Endometrial microvascular endothelial cells (primary cell): ENCODE data around the gene RGS10. TPM values are rescaled to one million over a fixed set of nuclear protein-coding genes. Genes with fewer than 3 reads are reported as not detected.
"Not testable (repeated sequence)": the region's sequence is repeated elsewhere in the genome, so short reads cannot be mapped to it uniquely, and the experiment has no call there.

Source experiments
- in situ Hi-C: cut with HindIII; loops from 2 replicates; pipeline ENCODE4 v1.10.0; 2017; ENCODE audit warnings: low sequenced_read_pairs, low pct_unique_long_range_greater_than_20kb; ENCODE audit errors: inconsistent ontology term
- total RNA-seq: library from RNA; depleted of rRNA; stranded (reverse); fragments of >200 nt; gene quantifications from one replicate; pipeline ENCODE4 v1.2.3, GENCODE V29; 2015; ENCODE audit errors: inconsistent ontology term

The RGS10 gene
- total RNA-seq, 1 donor from 2014 or later: 41.3 TPM

DNA sequence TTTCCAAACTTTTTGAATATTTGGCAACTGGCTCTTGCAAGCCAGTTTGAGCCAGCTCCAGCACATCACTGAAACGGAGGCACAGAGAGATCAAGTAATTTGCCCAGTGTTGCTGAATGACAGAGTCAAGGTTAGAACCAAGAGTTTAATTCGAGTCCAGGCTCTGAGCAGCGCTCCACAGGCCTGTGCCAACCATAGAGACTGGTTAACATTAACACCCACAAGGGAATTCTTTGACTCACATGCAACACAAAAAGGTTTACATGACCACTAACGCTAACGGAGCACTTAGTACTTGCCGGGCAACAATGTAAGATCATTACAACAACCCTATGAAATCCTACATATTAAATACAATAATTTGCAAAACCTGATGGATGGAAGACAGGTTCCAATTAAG is 1.5 kb downstream of the RGS10 start:
- in situ Hi-C loops: no loop called here

DNA sequence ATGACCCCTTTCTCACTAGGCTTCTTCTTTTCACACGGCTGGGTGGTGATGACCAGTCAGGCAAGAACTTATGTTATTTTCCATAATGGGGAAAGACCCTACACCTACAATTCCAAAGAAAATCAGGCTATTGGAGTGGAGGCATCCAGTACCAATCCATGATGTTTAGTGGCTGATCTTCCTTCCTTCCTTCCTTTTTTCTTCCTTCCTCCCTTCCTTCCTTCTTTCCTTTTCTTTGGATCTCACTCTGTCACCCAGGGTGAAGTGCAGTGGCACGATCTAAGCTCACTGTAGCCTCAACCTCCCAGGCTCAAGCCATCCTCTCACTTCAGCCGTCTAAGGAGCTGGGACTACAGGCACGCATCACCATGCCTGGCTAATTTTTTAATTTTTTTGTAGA is 2.5 kb downstream of the RGS10 start:
- in situ Hi-C loops: no loop called here

DNA sequence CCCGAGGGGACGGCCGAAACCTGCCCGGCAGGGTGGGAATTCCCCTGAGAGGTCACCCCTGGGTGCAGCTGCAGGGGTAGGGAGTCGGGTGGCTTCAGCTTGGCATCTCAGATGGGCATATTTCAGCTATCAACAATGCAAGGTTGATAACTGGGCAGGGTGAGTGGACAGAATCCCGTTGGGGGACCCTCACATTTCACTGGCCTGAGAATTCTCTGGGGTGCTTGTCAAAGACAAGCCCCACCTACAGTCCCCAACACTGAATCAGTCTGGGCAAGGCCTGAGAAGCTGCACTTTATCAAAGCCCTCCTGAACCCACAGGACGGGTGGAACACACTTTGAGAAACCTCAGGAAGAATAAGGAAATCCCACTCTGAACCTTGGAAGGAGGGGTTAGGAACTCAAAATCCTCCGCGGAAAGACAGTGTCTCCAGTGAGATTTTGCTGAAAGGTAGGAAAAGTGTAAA is 3.1 kb downstream of the RGS10 start:
- in situ Hi-C loops: no loop called here

GRCh38 chr10:119538632-119539358 is 3.7 kb downstream of the RGS10 start:
- in situ Hi-C loops: no loop called here

DNA sequence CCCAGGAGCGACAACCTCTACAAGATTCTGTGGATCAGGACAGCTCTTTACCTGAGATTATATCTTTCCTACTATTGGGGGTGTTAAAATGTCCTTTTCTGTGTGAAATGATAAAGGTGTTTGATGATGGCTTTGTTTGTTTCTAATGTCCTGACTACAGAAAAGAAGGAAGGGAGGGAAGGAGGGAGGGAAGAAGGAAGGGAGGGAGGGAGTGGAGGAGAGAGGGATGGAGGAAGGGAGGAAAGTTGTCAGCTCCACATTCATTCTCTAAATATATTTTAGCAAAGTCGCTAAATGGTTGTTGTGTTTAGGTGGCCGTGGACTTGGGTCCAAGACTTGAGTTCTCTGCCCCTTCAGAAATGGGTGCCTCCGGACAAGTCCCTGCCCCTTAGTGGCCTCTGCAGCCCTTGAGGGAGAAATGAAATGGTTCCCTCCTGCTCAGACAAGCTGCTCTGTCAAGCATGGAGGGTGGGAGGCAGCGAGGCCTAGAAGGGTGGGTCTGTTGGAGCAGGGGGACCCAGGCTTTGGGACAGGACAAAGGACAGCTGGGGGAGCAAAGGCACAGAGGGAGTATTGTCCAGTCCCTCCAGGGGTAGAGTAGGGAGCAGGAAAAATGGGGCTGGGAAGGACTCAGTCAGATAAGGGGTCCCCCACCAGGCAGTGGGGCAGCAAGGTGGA is 4.4 kb downstream of the RGS10 start:
- in situ Hi-C loops: no loop called here

GRCh38 chr10:119536508-119537025 is 6.0 kb downstream of the RGS10 start:
- in situ Hi-C loops: no loop called here

GRCh38 chr10:119535837-119536507 is 6.5 kb downstream of the RGS10 start:
- in situ Hi-C loops: no loop called here

DNA sequence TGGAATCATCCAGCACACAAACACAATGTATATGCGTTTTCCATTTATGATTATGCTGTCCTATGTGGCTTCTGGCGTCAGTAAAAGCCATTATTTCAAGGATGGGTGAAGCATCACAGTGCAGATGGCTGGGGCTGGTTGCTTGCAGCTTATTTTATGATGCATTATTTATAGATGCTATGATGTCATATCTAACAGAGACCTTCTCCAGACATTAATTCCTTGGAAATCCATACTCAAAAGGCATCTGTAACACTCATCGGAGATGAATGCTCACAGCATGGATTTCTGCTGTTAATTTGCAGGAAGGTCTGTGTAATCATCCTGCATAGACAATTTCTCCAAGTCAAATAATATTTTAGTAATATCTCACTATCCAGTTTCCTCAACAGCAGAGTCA is 7.2 kb downstream of the RGS10 start:
- in situ Hi-C loops: no loop called here

- in situ Hi-C loops: no loop called here
Measured at GRCh38 chr10:119533473-119533872, 9.0 kb downstream of the RGS10 start.

- in situ Hi-C loops: not testable (repeated sequence)
Measured at GRCh38 chr10:119532791-119533190, 9.7 kb downstream of the RGS10 start.

DNA sequence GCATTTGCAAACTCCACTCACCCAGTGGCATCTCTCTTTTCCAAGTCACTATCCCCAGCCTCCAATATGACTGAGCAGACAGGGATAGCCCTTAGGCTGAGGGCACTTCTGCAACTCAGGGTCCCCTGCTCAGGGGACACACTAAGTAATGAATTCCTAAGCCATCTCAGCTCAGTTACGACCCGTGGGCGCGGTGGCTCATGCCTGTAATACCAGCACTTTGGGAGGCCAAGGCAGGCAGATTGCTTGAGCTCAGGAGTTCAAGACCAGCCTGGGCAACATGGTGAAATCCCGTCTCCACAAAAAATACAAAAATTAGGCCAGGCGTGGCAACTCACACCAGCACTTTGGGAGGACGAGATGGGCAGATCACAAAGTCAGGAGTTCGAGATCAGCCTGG is 10.3 kb downstream of the RGS10 start:
- in situ Hi-C loops: not testable (repeated sequence)

- in situ Hi-C loops: no loop called here
Measured at GRCh38 chr10:119531067-119531466, 11.5 kb downstream of the RGS10 start.

GRCh38 chr10:119528663-119529237 is 13.8 kb downstream of the RGS10 start:
- in situ Hi-C loops: not testable (repeated sequence)

- in situ Hi-C loops: no loop called here
Measured at GRCh38 chr10:119526621-119527592, 15.6 kb downstream of the RGS10 start.

DNA sequence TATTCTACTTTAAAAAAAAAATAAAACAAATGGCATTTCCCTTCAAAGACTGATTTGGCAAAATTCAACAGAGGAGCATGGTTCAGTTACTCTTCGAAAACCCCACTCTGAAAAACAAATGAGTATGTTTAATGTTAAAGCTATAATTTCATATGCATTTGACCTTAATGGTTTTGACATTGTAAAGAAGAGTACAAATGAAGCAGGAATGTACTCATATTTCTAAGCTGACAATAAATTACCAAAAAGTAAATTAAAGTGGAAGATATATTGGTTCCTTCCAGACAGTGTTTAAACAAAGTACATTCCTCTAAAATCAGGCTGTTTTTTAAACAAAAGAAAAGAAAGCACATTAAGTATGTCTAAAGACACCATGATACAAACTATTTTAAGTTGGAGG is 16.4 kb downstream of the RGS10 start:
- in situ Hi-C loops: no loop called here

- in situ Hi-C loops: no loop called here
Measured at GRCh38 chr10:119525116-119525515, 17.4 kb downstream of the RGS10 start.

DNA sequence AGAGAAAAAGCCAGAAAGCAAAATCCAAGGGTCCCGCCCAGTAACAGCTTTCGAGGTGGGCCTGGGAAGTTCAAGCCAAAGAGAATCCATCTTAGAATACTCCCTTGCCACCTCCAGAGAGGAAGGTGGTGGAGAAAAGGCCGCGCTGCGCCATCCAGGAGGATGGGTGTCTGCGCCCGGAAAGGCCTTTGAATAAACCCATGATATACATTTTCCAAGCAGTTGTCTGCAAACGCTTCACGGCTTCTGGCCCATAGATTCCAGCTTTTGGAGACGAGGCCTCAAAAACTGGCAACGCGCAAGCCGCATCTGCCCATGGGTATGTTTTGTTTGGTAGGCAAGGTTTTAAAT is 17.8 kb downstream of the RGS10 start:
- in situ Hi-C loops: no loop called here

- in situ Hi-C loops: no loop called here
Measured at GRCh38 chr10:119523895-119524719, 18.4 kb downstream of the RGS10 start.
